ENCODE results near the gene NOG. TPM values are rescaled to one million over a fixed set of nuclear protein-coding genes. Genes with fewer than 3 reads are reported as not detected.

The NOG gene
- total and polyA plus RNA-seq, 10 of the 15 experiments (the other 5 are each of a cell fraction or from before 2014, with no cell fraction given), result 0.10 TPM; not detected in 9

- in situ Hi-C loops (cut with MboI) (no loop called here), intact Hi-C loops (cut with micrococcal nuclease; ENCODE audit: unreplicated experiment) (no loop called here)
- no peak for FAIRE-seq
- no peaks in the 10 kb centered on the region for H3K4me1 ChIP-seq (ENCODE audit: control insufficient read depth, insufficient read depth, low read length)
- no peak overlapping the region for H3K9ac ChIP-seq (ENCODE audit: control insufficient read depth, insufficient read depth, low read length)
- no peaks in the 10 kb centered on the region for H3K36me3 ChIP-seq (ENCODE audit: control insufficient read depth in 2 of 2, insufficient read depth in 2 of 2, low read length in 1 of 2)
- TF ChIP-seq MYB (IDR thresholded peaks at IDR 0.05; ENCODE audit: borderline replicate concordance, low read depth, low read length) (no peak), SIX5 (IDR thresholded peaks at IDR 0.05; ENCODE audit: low read depth, low read length, severe bottlenecking) (no peak)
- TF ChIP-seq, protein P1, sequence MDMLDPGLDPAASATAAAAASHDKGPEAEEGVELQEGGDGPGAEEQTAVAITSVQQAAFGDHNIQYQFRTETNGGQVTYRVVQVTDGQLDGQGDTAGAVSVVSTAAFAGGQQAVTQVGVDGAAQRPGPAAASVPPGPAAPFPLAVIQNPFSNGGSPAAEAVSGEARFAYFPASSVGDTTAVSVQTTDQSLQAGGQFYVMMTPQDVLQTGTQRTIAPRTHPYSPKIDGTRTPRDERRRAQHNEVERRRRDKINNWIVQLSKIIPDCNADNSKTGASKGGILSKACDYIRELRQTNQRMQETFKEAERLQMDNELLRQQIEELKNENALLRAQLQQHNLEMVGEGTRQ (IDR thresholded peaks at IDR 0.05; ENCODE audit: borderline replicate concordance, low read depth, low read length), result no peak
- BruUV-seq (replicated peaks), result no TSS peak
- no peak overlapping the region for H3K27ac ChIP-seq (ENCODE audit: control insufficient read depth, insufficient read depth)
- POLR2A ChIA-PET, result no interaction called here
- H2AFZ ChIP-seq (ENCODE audit: control insufficient read depth, low read depth, low read length), result no peak overlapping the region
- H3K4me3 ChIP-seq, result no peak overlapping the region
- SMC1A ChIA-PET (ENCODE audit: uncharacterized antibody, unreplicated experiment), result no interaction called here
- no peaks in the 10 kb centered on the region for H3K79me2 ChIP-seq (ENCODE audit: control insufficient read depth, insufficient read depth, low read length)
- H3K9me3 ChIP-seq (replicated peaks; ENCODE audit: control insufficient read depth, insufficient read depth, low read length), result no peaks in the 10 kb centered on the region
- no peak for ATAC-seq
- DNase-seq (ENCODE audit: low read depth, low spot score), result no peak
- RAD21 ChIA-PET (ENCODE audit: unreplicated experiment), result no interaction called here
- H3K4me2 ChIP-seq (ENCODE audit: control insufficient read depth, insufficient read depth), result no peak overlapping the region
- CTCF ChIA-PET, result no interaction called here
- 55% methylated on average over 2 of the region's 2 CpGs for WGBS (ENCODE audit: insufficient coverage, insufficient replicate concordance, low lambda C conversion rate, missing lambda C conversion rate)
- no peaks in the 10 kb centered on the region; a peak in 1 of 4 replicates for H3K27me3 ChIP-seq (replicated peaks in 1 of 2; ENCODE audit: control insufficient read depth in 2 of 2, insufficient read depth in 2 of 2, low read length in 1 of 2)
- H4K20me1 ChIP-seq (ENCODE audit: control insufficient read depth, insufficient read depth), result no peaks in the 10 kb centered on the region
Observed at GRCh38 chr17:56616239-56616638, 22.7 kb downstream of the NOG start.

- H3K4me2 ChIP-seq (ENCODE audit: control insufficient read depth, insufficient read depth), result no peak overlapping the region
- FAIRE-seq (no peak), DNase-seq (ENCODE audit: low read depth, low spot score) (no peak), ATAC-seq (no peak)
- H3K4me3 ChIP-seq, result no peak overlapping the region
- ChIA-PET SMC1A (ENCODE audit: uncharacterized antibody, unreplicated experiment) (no interaction called here), RAD21 (ENCODE audit: unreplicated experiment) (no interaction called here), POLR2A (no interaction called here), CTCF (interaction anchor here (1.2 kb wide), 1 partner anchor 46 kb away, joined by 3 read pairs; no protein-coding TSS in a partner anchor)
- no peaks in the 10 kb centered on the region for H3K79me2 ChIP-seq (ENCODE audit: control insufficient read depth, insufficient read depth, low read length)
- intact Hi-C loops (cut with micrococcal nuclease; ENCODE audit: unreplicated experiment), result no loop called here
- in situ Hi-C loops (cut with MboI), result no loop called here
- H3K27me3 ChIP-seq (replicated peaks in 1 of 2; ENCODE audit: control insufficient read depth in 2 of 2, insufficient read depth in 2 of 2, low read length in 1 of 2), result no peaks in the 10 kb centered on the region; a peak in 1 of 4 replicates
- WGBS (ENCODE audit: insufficient coverage, insufficient replicate concordance, low lambda C conversion rate, missing lambda C conversion rate), result 0% methylated on average over 1 of the region's 1 CpG
- H2AFZ ChIP-seq (ENCODE audit: control insufficient read depth, low read depth, low read length), result no peak overlapping the region
- H3K36me3 ChIP-seq (ENCODE audit: control insufficient read depth in 2 of 2, insufficient read depth in 2 of 2, low read length in 1 of 2), result no peaks in the 10 kb centered on the region
- H3K9me3 ChIP-seq (replicated peaks; ENCODE audit: control insufficient read depth, insufficient read depth, low read length), result no peaks in the 10 kb centered on the region
- no peak overlapping the region for H3K9ac ChIP-seq (ENCODE audit: control insufficient read depth, insufficient read depth, low read length)
- no TSS peak for BruUV-seq (replicated peaks)
- H3K4me1 ChIP-seq (ENCODE audit: control insufficient read depth, insufficient read depth, low read length), result no peaks in the 10 kb centered on the region
- TF ChIP-seq CHD1 (IDR thresholded peaks at IDR 0.05; ENCODE audit: low read depth, low read length) (no peak), ZNF622 (IDR thresholded peaks at IDR 0.05) (no peak), FOS (IDR thresholded peaks at IDR 0.05; ENCODE audit: borderline replicate concordance, extremely low read depth, insufficient read length) (no peak)
- TF ChIP-seq, protein P2, sequence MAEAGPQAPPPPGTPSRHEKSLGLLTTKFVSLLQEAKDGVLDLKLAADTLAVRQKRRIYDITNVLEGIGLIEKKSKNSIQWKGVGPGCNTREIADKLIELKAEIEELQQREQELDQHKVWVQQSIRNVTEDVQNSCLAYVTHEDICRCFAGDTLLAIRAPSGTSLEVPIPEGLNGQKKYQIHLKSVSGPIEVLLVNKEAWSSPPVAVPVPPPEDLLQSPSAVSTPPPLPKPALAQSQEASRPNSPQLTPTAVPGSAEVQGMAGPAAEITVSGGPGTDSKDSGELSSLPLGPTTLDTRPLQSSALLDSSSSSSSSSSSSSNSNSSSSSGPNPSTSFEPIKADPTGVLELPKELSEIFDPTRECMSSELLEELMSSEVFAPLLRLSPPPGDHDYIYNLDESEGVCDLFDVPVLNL (IDR thresholded peaks at IDR 0.05; ENCODE audit: low read depth, low read length), result no peak
- no peak overlapping the region for H3K27ac ChIP-seq (ENCODE audit: control insufficient read depth, insufficient read depth)
- H4K20me1 ChIP-seq (ENCODE audit: control insufficient read depth, insufficient read depth), result no peaks in the 10 kb centered on the region
Observed at GRCh38 chr17:56623383-56623782, 29.9 kb downstream of the NOG start.
